Activated naive CD8-positive, alpha-beta T cell treated with anti-CD3 and anti-CD28 coated beads for 36 hours (primary cell): ENCODE data around the gene GIN1. TPM values are rescaled to one million over a fixed set of nuclear protein-coding genes. Genes with fewer than 3 reads are reported as not detected.
A peak's percentile ranks its signal among the peaks of the same experiment; 100 is the strongest.
"Not testable (repeated sequence)": the region's sequence is repeated elsewhere in the genome, so short reads cannot be mapped to it uniquely, and the experiment has no call there.

Experiments
- DNase-seq: peaks from one replicate; pipeline ENCODE4 v3.0.0; 2021
- H3K27ac Mint-ChIP-seq: one replicate; pipeline ENCODE4 v1.8.0; 2022; ENCODE audit warnings: mild to moderate bottlenecking, moderate library complexity, mixed read lengths
- H3K27me3 Mint-ChIP-seq: one replicate; pipeline ENCODE4 v1.8.0; 2022; ENCODE audit warnings: mild to moderate bottlenecking, mixed read lengths
- H3K36me3 Mint-ChIP-seq: one replicate; pipeline ENCODE4 v1.8.0; 2021; ENCODE audit warnings: mild to moderate bottlenecking, mixed read lengths
- H3K4me1 Mint-ChIP-seq: one replicate; pipeline ENCODE4 v1.8.0; 2021; ENCODE audit warnings: mixed read lengths
- H3K4me3 Mint-ChIP-seq: one replicate; pipeline ENCODE4 v1.8.0; 2022; ENCODE audit warnings: mild to moderate bottlenecking, moderate library complexity, mixed read lengths
- H3K9me3 Mint-ChIP-seq: one replicate; pipeline ENCODE4 v1.8.0; 2022; ENCODE audit warnings: mixed read lengths
- total RNA-seq, 2 experiments: library from RNA; stranded (reverse); gene quantifications; one replicate each; pipeline ENCODE4 v1.2.3, GENCODE V29; 2021

GIN1 gene, protein sequence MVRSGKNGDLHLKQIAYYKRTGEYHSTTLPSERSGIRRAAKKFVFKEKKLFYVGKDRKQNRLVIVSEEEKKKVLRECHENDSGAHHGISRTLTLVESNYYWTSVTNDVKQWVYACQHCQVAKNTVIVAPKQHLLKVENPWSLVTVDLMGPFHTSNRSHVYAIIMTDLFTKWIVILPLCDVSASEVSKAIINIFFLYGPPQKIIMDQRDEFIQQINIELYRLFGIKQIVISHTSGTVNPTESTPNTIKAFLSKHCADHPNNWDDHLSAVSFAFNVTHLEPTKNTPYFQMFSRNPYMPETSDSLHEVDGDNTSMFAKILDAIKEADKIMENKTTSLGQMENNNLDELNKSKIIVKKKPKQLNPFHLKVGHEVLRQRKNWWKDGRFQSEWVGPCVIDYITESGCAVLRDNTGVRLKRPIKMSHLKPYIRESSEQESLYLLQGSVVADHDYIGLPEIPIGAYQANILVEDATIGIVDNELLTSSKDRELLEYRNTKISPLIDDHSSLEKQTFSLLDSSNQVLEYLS
- 1 to 10 TPM; 7.5 to 8.5 TPM for total RNA-seq

DNA sequence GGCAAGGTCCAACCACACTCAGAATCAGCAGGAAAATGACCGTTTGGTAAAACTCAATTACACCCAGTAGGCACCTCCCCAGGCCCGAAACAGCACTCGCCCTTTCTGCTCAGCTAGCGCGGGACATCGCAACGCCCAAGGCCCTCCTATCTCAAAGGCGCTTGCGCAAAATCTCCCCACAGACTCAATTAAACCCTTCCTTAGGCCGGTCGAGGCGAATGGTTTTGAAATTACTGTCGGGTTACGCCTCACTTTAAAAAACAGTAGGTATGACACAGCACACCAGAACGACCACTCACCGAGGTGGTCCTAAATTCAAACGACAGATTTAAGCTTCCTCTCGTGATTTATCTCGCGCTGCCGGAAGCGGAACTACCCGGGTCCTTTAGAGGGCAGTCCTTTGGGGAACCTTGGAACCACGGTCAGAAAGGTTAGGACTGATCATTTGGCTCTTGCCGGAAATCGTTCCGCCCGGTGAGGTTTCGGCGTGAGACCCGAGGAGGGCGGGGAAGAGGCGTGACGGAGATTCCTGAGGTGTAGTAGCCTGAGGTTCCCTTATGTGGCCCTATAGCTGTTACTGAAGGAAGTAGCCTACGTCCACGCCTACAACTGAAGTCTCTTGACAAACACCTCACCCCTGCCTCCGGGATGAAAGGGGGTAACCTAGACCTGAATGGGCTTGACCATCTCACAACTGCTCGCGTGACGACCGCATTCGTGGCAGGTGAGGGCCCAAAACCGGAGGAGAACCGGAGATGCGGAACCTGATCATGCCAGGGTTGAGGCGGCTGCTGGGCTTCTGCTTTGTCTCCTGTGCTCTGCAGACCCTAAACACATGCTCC lies at the start of gene GIN1, which contains the start of gene PPIP5K2:
Gene GIN1 (minus strand): TSS at position 374 of the 842 bp plus-strand sequence. CDS start 11,431 bp downstream, outside the sequence.
Gene PPIP5K2 (plus strand): TSS at position 537 of the 842 bp plus-strand sequence. CDS start 9,289 bp downstream, outside the sequence.
- Mint-ChIP-seq H3K27me3 (no peaks in the 10 kb centered on the region), H3K36me3 (peaks cover 13% of the 10 kb centered on the region), H3K27ac (peak within 1 kb of the TSS; percentile 99), H3K9me3 (no peaks in the 10 kb centered on the region), H3K4me3 (peak within 1 kb of the TSS; percentile 97), H3K4me1 (peaks cover 35% of the 10 kb centered on the region)
- DNase-seq = peak; percentile 95

DNA sequence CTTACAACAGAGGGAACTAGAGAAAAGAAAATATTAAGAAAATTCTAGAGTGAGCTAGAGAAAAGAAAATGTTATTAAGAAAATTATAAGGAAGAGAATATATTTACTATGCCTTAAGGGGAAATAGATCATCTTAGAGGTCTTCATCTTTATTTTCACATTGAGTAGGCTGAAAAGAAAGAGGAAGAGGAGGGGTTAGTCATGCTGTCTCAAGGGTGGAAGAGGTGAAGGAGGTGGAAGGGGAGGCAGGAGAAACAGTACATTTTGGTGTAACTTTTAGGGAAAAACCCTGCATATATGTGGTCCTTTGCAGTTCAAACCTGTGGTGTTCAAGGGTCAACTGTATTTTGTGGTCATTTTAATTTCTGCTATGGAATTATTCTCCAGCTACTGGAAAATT lies 46.8 kb upstream of the GIN1 start:
- DNase-seq = no peak
- Mint-ChIP-seq H3K27ac (no peak overlapping the region), H3K27me3 (no peaks in the 10 kb centered on the region), H3K36me3 (peaks cover 21% of the 10 kb centered on the region), H3K9me3 (no peaks in the 10 kb centered on the region), H3K4me1 (peaks cover 2% of the 10 kb centered on the region), H3K4me3 (no peak overlapping the region)

DNA sequence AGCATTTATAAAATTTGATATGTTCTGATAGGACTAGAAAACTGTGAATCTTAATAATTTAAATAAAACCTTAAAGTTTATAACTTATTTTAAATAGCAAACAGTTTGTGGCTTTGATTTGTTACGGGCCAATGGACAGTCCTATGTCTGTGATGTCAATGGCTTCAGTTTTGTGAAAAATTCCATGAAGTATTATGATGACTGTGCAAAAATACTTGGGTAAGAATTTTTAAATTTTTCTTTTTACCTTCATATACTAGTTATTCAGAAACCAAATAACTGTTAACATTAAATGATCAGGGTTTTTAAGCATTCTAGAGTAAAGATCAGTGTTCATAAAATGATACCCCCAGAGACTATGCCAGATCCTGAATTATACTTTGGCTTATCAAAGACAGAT lies 31.2 kb upstream of the GIN1 start:
- Mint-ChIP-seq H3K9me3 (no peaks in the 10 kb centered on the region), H3K27ac (no peak overlapping the region), H3K4me1 (no peaks in the 10 kb centered on the region), H3K4me3 (no peak overlapping the region), H3K27me3 (no peaks in the 10 kb centered on the region), H3K36me3 (peaks cover 5% of the 10 kb centered on the region)
- DNase-seq = no peak

DNA sequence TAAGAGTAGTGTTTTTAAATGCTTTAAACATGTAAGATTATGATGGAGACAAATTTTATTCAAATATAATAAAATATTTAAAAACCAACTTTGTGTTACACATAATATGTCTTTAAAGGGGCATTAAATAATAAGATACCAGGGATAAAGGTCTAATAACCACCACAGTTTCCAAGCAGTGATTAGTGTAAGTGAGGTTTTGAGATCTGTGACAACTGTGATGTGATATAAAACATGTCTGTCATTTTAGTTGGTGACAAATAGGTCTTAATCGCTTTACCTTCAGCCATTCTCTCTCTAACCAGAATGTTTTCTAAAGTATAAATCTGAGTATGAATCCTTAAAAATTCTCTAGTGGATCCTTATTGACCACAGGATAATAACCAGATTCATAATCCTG lies 28.3 kb upstream of the GIN1 start:
- Mint-ChIP-seq H3K4me3 (no peak overlapping the region), H3K27me3 (no peaks in the 10 kb centered on the region), H3K36me3 (peaks cover 4% of the 10 kb centered on the region), H3K27ac (no peak overlapping the region), H3K4me1 (no peaks in the 10 kb centered on the region), H3K9me3 (no peaks in the 10 kb centered on the region)
- DNase-seq = no peak

DNA sequence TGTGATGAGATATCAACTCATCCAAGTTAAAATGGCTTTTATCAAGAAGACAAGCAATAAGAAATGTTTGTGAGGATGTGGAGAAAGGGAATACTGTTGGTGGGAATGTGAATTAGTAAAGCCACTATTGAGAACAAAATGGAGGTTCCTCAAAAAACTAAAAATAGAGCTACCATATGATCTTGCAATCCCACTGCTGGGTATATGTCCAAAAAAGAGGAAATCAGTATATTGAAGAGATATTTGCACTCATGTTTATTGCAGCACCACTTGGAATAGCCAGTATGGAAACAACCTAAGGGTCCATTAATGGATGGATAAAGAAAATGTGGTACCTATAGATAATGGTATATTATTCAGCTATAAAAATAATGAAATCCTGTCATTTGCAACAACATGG lies 25.3 kb upstream of the GIN1 start:
- no peak for DNase-seq
- H3K27ac Mint-ChIP-seq = no peak overlapping the region
- H3K9me3 Mint-ChIP-seq = no peaks in the 10 kb centered on the region
- no peaks in the 10 kb centered on the region for H3K27me3 Mint-ChIP-seq
- H3K36me3 Mint-ChIP-seq = peaks cover 11% of the 10 kb centered on the region
- no peak overlapping the region for H3K4me3 Mint-ChIP-seq
- no peaks in the 10 kb centered on the region for H3K4me1 Mint-ChIP-seq

DNA sequence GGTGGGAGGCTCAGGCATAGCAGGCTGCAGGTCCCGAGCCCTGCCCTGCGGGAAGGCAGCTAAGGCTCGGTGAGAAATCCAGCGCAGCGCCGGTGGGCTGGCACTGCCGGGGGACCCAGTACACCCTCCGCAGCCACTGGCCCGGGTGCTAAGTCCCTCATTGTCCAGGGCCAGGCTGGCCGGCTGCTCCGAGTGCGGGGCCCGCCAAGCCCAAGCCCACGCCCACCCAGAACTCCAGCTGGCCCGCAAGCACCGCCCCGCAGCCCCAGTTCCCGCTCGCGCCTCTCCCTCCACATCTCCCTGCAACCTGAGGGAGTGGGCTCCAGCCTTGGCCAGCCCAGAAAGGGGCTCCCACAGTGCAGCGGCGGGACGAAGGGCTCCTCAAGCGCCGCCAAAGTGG lies 22.2 kb upstream of the GIN1 start:
- peaks cover 20% of the 10 kb centered on the region for H3K36me3 Mint-ChIP-seq
- H3K27ac Mint-ChIP-seq, H3K9me3 Mint-ChIP-seq, H3K4me1 Mint-ChIP-seq, DNase-seq, H3K4me3 Mint-ChIP-seq, H3K27me3 Mint-ChIP-seq: not testable (repeated sequence)

DNA sequence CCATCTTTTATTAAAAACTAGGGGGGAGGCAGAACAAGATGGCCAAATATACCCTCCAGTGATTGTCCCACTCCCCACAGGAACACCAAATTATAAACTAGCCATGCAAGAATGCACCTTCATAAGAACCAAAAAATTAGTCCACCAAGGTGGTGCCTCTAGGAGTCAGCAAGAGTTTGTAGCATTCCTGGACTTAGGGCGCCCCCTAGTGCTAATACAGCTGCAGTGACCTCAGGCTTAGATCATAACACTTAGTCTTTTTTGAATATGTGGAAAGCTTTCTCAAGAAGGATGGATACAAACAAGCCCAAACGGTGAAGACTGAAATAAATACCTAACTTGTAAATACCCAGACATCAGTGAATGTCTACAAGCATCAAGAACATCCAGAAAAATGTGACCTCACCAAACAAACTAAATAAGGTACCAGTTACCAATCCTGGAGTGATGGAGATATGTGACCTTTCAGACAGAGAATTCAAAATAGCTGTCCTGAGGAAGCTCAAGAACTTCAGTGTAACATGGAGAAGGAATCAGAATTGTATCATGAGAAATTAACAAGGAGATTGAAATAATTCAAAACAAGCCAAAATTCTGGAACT lies 19.4 kb upstream of the GIN1 start:
- H3K27me3 Mint-ChIP-seq = no peaks in the 10 kb centered on the region
- H3K4me3 Mint-ChIP-seq = no peak overlapping the region
- peaks cover 24% of the 10 kb centered on the region for H3K36me3 Mint-ChIP-seq
- DNase-seq = peak; percentile 71
- H3K4me1 Mint-ChIP-seq = peaks cover 4% of the 10 kb centered on the region
- H3K9me3 Mint-ChIP-seq = no peaks in the 10 kb centered on the region
- H3K27ac Mint-ChIP-seq = no peak overlapping the region

DNA sequence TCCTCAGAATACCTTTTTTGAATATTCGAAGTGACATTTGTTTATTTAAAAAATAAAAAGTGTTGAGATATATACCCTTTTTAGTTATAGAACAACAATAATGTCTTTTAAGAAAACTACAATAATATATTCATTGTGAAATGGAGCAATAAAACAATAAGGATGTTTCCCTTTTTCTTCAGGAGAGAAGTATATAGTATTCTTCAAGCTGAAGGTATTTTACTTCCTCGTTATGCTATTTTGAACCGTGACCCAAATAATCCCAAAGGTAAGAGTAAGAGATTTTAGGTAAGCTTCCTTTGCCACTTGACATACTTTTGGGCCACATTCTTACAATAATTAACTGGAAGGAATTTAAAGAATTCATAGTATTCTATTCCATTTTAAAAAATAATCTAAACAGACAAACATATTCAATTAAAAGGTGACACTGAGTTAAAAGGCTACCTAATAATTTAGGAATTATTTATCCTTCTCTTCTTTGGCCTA lies 18.3 kb upstream of the GIN1 start:
- Mint-ChIP-seq H3K9me3 (no peaks in the 10 kb centered on the region), H3K4me3 (no peak overlapping the region), H3K36me3 (peaks cover 23% of the 10 kb centered on the region), H3K4me1 (peaks cover 6% of the 10 kb centered on the region), H3K27me3 (no peaks in the 10 kb centered on the region), H3K27ac (no peak overlapping the region)
- no peak for DNase-seq

DNA sequence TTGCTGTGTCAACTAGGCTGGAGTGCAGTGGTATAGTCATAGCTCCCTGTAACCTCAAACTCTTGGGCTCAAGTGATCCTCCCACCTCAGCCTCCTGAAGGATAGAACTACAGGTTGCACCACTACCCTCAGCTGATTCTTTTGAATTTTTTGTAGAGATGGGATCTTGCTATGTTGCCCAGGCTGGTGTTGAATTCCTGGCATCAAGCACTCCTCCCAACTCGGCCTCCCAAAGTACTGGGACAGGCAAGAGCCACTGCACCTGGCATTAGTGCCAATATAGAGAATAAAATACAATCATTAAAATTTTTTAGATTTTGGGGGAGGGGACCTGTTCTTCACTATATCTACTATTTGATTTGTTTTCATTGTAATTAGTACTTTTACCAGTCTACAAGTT lies 15.5 kb upstream of the GIN1 start:
- Mint-ChIP-seq H3K9me3 (no peaks in the 10 kb centered on the region), H3K27me3 (no peaks in the 10 kb centered on the region), H3K4me3 (no peak overlapping the region), H3K27ac (no peak overlapping the region), H3K4me1 (peaks cover 20% of the 10 kb centered on the region), H3K36me3 (peaks cover 23% of the 10 kb centered on the region)
- no peak for DNase-seq

DNA sequence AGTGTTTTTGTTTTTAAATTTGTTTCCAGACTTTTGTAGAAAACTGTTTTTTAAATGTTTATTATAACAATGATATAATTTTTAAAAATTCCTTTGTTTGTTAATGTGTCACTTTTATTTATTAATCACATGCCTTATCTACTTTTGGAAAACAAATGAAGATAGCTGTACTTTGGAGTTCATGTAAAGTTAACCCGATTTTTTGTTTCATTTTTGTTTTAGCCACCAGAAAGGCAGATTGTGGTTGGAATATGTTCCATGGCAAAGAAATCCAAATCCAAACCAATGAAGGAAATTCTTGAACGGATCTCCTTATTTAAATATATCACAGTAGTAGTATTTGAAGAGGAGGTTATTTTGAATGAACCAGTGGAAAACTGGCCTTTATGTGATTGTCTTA lies 13.3 kb upstream of the GIN1 start:
- no peak overlapping the region for H3K4me3 Mint-ChIP-seq
- H3K36me3 Mint-ChIP-seq = peaks cover 15% of the 10 kb centered on the region
- no peaks in the 10 kb centered on the region for H3K9me3 Mint-ChIP-seq
- no peak for DNase-seq
- no peaks in the 10 kb centered on the region for H3K27me3 Mint-ChIP-seq
- H3K4me1 Mint-ChIP-seq = peaks cover 21% of the 10 kb centered on the region
- no peak overlapping the region for H3K27ac Mint-ChIP-seq

DNA sequence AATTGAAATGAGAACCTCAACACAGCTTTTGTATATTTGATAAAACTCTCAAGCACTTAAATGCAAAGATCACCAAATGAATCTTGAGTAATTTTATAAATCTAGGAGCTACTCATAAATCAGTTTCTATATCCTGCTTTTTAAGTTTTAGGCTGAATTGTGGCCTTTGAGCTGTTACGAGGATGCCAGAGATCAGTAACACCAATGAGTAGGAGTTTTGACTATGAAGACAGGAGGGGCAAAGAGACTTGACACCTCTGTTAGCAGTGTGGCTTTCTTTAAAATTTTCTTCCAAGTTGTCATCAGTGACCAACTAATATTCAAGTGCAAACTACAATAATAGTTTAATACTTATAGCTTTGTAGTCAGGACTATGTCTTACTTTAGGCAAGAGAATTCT lies 12.7 kb upstream of the GIN1 start:
- Mint-ChIP-seq H3K27me3 (no peaks in the 10 kb centered on the region), H3K36me3 (peaks cover 15% of the 10 kb centered on the region), H3K4me1 (peaks cover 22% of the 10 kb centered on the region), H3K27ac (peak overlapping the region; percentile 69), H3K4me3 (no peak overlapping the region), H3K9me3 (no peaks in the 10 kb centered on the region)
- DNase-seq = no peak

DNA sequence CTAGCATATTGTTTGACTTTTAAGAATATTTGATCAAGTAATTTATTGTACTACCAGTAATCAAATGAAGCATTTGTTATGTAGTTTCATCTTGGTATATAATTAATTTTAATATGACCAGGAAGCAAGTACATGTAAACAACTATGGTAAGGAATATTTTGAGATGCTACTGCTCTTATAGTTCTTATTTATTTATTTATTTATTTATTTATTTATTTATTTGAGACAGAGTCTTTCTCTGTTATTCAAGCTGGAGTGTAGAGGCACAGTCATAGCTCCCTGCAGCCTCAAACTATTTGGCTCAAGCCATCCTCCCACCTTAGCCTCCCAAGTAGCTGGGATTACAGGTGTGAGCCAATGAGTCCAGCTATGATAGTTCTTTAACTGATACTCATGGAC lies 8.3 kb upstream of the GIN1 start:
- Mint-ChIP-seq H3K9me3 (no peaks in the 10 kb centered on the region), H3K4me3 (no peak overlapping the region), H3K27ac (no peak overlapping the region), H3K27me3 (no peaks in the 10 kb centered on the region), H3K4me1 (peaks cover 29% of the 10 kb centered on the region), H3K36me3 (peaks cover 18% of the 10 kb centered on the region)
- DNase-seq = no peak

DNA sequence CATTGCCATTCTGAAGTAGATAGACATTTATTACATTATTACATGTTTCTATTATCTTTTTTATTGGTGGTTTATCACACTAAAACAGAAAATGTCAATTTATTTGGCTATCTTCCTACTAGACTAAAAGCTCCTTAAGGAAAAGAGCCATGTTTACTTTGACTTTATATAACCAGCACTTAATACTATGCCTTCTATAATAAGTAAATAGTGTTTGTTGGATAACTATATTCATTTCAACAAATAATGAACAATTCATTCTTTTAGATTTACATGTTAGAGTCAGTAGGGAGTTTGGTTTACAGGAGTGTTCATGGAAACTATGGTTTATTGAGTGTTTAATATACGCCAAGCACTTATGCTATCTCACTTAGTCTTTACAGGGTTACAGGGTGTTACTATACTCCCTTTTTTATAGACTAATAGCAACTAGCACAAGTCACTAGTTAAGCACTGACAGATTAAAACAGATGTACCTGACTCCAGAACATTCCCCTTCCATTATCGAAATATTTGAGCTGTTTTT lies 7.4 kb upstream of the GIN1 start:
- Mint-ChIP-seq H3K4me1 (peaks cover 27% of the 10 kb centered on the region), H3K9me3 (no peaks in the 10 kb centered on the region), H3K4me3 (no peak overlapping the region), H3K27me3 (no peaks in the 10 kb centered on the region), H3K27ac (no peak overlapping the region), H3K36me3 (peaks cover 22% of the 10 kb centered on the region)
- no peak for DNase-seq

DNA sequence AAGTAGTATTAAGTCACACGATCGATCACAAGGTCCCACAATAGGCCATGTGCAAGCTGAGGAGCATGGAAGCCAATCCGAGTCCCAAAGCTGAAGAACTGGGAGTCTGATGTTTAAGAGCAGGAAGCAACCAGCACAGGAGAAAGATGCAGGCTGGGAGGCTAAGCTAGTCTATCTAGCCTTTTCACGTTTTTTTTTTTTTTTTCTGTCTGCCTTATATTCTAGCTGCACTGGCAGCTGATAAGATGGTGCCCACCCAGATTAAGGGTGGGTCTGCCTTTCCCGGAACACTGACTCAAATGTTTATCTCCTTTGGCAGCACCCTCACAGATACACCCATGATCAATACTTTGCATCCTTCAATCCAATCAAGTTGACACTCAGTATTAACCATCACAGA lies 6.6 kb upstream of the GIN1 start:
- no peak for DNase-seq
- H3K9me3 Mint-ChIP-seq = no peaks in the 10 kb centered on the region
- H3K36me3 Mint-ChIP-seq = peaks cover 19% of the 10 kb centered on the region
- no peak overlapping the region for H3K27ac Mint-ChIP-seq
- no peak overlapping the region for H3K4me3 Mint-ChIP-seq
- no peaks in the 10 kb centered on the region for H3K27me3 Mint-ChIP-seq
- peaks cover 31% of the 10 kb centered on the region for H3K4me1 Mint-ChIP-seq

DNA sequence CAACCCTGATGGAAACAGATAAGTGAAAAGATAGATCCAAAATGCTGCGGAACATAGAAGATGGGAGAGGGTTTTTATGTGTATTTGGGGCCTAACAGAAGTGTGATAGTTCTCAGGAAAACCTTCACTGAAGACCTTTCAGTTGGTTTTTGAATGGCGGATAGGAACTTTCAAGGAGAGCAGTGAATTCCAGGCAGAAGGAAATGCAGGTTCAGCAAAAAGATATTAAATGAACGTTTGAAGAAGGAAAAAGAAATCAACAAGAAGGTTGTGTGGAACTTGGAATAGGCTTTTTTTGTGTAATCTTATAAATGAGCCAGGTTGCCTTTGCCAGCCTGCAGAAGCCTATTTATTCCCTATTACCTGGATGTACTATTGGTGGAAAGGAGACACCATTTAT lies 2.3 kb upstream of the GIN1 start:
- peaks cover 15% of the 10 kb centered on the region for H3K36me3 Mint-ChIP-seq

More for the DNA sequence above, 2.3 kb upstream of the GIN1 start:
- peaks cover 33% of the 10 kb centered on the region for H3K4me1 Mint-ChIP-seq
- no peak for DNase-seq
- no peak overlapping the region for H3K27ac Mint-ChIP-seq
- H3K27me3 Mint-ChIP-seq = no peaks in the 10 kb centered on the region
- peak overlapping the region; percentile 97 for H3K4me3 Mint-ChIP-seq
- no peaks in the 10 kb centered on the region for H3K9me3 Mint-ChIP-seq
